Lower leg skin (tissue), 3 donors: Measurements from ENCODE around the gene ARHGEF4.

ENCODE experiments used
- POLR2A ChIP-seq, 2 donors: fragments of 450-650 bp; IDR thresholded peaks; one replicate each; pipeline ENCODE4 v1.6.1; 2016 to 2017; ENCODE audit warnings: antibody characterized with exemption in 2 of 2, mild to moderate bottlenecking in 1 of 2, moderate library complexity in 1 of 2
- TF ChIP-seq, protein P1 (sequence below), 3 donors: fragments of 450-650 bp; IDR thresholded peaks; one replicate each; pipeline ENCODE4 v1.5.1; 2016; ENCODE audit warnings: antibody characterized with exemption in 3 of 3, mild to moderate bottlenecking in 3 of 3, moderate library complexity in 2 of 3

DNA sequence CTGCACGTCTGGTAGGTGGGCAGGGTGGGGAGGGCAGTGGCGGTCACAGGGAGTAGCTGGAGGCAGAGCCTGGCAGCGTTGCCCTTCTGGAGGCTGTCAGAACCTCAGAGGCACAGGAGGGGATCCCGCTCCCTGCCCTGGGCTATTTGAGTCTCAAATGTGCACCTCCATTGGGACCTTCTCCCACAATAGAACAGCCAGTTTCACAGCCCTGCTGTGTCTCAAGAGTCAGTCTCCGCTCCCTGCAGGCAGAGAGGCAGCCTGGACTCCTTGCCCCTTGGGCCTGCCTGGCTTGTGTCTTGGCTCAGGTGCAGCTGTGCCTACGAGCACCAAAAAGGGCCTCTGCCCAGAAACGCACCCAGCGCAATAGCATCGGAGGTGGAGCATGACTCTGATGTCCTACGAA is 199.1 kb downstream of the ARHGEF4 start:
- TF ChIP-seq, protein P1, sequence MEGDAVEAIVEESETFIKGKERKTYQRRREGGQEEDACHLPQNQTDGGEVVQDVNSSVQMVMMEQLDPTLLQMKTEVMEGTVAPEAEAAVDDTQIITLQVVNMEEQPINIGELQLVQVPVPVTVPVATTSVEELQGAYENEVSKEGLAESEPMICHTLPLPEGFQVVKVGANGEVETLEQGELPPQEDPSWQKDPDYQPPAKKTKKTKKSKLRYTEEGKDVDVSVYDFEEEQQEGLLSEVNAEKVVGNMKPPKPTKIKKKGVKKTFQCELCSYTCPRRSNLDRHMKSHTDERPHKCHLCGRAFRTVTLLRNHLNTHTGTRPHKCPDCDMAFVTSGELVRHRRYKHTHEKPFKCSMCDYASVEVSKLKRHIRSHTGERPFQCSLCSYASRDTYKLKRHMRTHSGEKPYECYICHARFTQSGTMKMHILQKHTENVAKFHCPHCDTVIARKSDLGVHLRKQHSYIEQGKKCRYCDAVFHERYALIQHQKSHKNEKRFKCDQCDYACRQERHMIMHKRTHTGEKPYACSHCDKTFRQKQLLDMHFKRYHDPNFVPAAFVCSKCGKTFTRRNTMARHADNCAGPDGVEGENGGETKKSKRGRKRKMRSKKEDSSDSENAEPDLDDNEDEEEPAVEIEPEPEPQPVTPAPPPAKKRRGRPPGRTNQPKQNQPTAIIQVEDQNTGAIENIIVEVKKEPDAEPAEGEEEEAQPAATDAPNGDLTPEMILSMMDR (IDR thresholded peaks at IDR 0.05), result no peak
- no peak for TF ChIP-seq POLR2A (IDR thresholded peaks at IDR 0.05)
